ENCODE results near the gene NFASC.

The NFASC gene

DNA sequence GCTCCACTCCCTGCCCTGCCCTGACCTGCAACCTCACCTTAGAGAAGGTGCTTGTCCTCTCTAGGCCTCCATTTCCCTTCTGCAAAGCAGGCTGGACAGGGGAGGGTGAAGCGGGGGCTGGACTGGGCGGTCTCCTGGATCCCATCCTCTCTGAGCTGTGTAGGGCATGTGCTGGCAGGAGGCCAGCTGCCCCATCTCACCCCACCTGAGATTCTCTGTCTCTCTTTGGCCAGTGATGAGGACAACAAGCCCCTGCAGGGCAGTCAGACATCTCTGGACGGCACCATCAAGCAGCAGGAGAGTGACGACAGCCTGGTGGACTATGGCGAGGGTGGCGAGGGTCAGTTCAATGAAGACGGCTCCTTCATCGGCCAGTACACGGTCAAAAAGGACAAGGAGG, 145.4 kb downstream of the NFASC start:
- no peak overlapping the region for H3K9ac ChIP-seq (ENCODE audit: insufficient read length)
- H3K27ac ChIP-seq: no peak overlapping the region
- no peak for DNase-seq (ENCODE audit: low read depth, low spot score)
- TF ChIP-seq EZH2 (IDR thresholded peaks at IDR 0.05) (no peak), FOXP2 (optimal IDR thresholded peaks at IDR 0.05; ENCODE audit: control extremely low read depth, extremely low read length, insufficient read depth) (no peak), POLR2AphosphoS5 (IDR thresholded peaks at IDR 0.05; ENCODE audit: borderline replicate concordance, low read depth, low read length) (no peak)
- no peaks in the 10 kb centered on the region for H3K9me3 ChIP-seq (ENCODE audit: low read depth, low read length)
- no peaks in the 10 kb centered on the region for H3K36me3 ChIP-seq (ENCODE audit: insufficient read depth, low read length)
- H3K4me3 ChIP-seq: no peak overlapping the region

DNA sequence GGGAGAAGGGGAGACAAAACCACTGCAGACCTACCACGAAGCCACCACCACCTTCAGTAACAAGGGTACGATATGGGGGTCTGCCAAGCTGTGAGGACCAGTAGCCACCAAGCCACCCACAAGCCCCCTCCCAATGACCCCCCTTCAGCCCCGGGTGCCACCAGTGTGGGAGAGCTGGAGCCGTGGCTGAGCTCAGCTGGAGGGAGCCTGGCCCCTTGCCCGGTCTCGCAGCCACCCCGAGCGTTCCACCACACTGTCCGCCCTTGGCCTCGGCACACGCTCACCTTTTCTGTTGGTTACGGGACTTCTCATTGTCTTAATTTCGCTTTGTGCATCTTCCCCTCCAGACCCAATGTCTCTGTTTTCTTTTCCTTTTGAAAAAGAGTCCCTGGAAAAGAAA, 145.9 kb downstream of the NFASC start:
- no peaks in the 10 kb centered on the region for H3K36me3 ChIP-seq (ENCODE audit: insufficient read depth, low read length)
- TF ChIP-seq POLR2AphosphoS5 (IDR thresholded peaks at IDR 0.05; ENCODE audit: borderline replicate concordance, low read depth, low read length): no peak
- TF ChIP-seq FOXP2 (optimal IDR thresholded peaks at IDR 0.05; ENCODE audit: control extremely low read depth, extremely low read length, insufficient read depth): no peak
- TF ChIP-seq EZH2 (IDR thresholded peaks at IDR 0.05): no peak
- H3K9ac ChIP-seq (ENCODE audit: insufficient read length): no peak overlapping the region
- no peak overlapping the region for H3K27ac ChIP-seq
- DNase-seq (ENCODE audit: low read depth, low spot score): no peak
- H3K9me3 ChIP-seq (ENCODE audit: low read depth, low read length): no peaks in the 10 kb centered on the region
- no peak overlapping the region for H3K4me3 ChIP-seq

DNA sequence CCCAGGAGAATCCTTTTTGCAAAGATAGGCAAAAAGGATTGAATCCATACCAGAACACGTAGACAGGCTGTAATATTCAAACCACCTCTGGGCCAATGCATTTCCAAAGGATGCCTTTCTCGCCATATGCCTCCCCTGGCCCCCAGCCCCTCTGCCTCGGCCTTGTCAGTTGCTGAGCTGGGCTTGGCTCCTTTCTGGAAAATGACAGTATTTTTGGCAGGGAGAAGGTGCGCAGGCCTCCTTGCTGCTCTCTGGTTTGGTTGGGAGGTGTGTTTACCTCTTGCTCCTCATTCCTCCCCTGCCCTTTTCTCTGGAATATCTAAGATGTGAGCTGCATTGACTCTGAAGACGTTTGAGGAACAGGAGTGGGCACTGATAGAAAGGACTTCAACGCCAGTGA, 146.3 kb downstream of the NFASC start:
- Histone ChIP-seq H3K4me3 (no peak overlapping the region), H3K9me3 (ENCODE audit: low read depth, low read length) (no peaks in the 10 kb centered on the region), H3K27ac (no peak overlapping the region), H3K36me3 (ENCODE audit: insufficient read depth, low read length) (no peaks in the 10 kb centered on the region), H3K9ac (ENCODE audit: insufficient read length) (no peak overlapping the region)
- no peak for DNase-seq (ENCODE audit: low read depth, low spot score)
- TF ChIP-seq EZH2 (IDR thresholded peaks at IDR 0.05) (no peak), FOXP2 (optimal IDR thresholded peaks at IDR 0.05; ENCODE audit: control extremely low read depth, extremely low read length, insufficient read depth) (no peak), POLR2AphosphoS5 (IDR thresholded peaks at IDR 0.05; ENCODE audit: borderline replicate concordance, low read depth, low read length) (no peak)

DNA sequence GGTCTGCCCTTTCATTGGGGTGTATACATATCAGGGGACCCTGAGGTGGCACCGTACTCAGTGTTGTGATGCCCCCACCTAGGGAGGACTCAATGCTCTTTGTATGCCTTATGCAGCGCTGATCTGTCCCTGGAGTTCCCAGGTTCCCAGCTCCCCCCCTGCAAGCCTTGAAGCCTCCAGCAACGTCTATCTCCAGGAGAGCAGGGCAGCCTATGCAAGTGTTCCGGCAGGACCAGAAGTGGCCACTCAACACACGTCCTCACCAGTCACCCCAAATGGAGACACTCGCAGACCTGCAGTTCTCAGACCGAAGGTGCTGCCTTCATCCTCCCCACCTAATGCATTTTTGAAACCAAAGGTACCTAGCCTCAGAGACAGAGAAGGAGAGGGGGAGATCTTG, 147.1 kb downstream of the NFASC start:
- DNase-seq (ENCODE audit: low read depth, low spot score): no peak
- Histone ChIP-seq H3K4me3 (no peak overlapping the region), H3K27ac (no peak overlapping the region), H3K9ac (ENCODE audit: insufficient read length) (no peak overlapping the region), H3K36me3 (ENCODE audit: insufficient read depth, low read length) (no peaks in the 10 kb centered on the region), H3K9me3 (ENCODE audit: low read depth, low read length) (no peaks in the 10 kb centered on the region)
- TF ChIP-seq FOXP2 (optimal IDR thresholded peaks at IDR 0.05; ENCODE audit: control extremely low read depth, extremely low read length, insufficient read depth) (no peak), POLR2AphosphoS5 (IDR thresholded peaks at IDR 0.05; ENCODE audit: borderline replicate concordance, low read depth, low read length) (no peak), EZH2 (IDR thresholded peaks at IDR 0.05) (no peak)

DNA sequence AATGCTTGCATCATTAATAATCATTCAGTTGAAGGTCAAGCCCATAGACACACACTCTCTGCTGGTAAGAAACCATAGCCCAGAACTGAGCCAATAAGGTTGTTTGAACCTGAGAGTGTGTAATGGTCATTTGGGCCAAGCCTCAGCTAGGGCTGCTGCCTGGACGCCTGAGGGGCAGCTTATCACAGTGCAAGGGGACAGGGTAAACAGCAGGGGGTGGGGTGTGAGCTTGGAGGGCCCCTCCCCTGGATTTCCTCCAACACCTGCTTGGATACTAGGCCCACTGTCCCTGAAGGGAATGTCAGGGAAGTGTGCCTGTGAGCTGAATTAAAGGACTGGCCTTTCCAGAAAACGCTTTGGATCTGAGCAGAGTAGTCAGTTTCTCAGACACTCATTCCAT, 147.7 kb downstream of the NFASC start:
- no peak for TF ChIP-seq FOXP2 (optimal IDR thresholded peaks at IDR 0.05; ENCODE audit: control extremely low read depth, extremely low read length, insufficient read depth)
- no peak for TF ChIP-seq POLR2AphosphoS5 (IDR thresholded peaks at IDR 0.05; ENCODE audit: borderline replicate concordance, low read depth, low read length)
- no peak for TF ChIP-seq EZH2 (IDR thresholded peaks at IDR 0.05)
- DNase-seq (ENCODE audit: low read depth, low spot score): no peak

DNA sequence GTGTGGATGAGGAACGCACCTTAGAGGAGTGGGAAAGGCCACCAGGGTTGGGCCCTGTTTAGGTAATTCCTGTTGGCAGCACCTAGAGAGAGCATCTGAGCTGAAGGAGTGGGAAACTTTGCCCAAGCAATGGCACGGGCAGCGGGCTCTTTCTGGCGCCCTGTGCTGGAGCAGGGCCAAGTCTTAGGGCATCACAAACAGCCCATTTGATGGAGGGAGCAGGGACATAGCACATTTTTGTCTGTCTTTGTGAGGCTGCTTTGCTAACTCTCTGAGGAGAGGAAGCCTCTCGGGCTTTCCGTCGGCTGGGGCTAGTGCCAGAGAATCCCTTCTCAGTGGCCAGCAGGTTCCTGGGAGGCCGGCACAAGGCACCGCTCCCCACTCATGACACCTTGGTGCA, 149.8 kb downstream of the NFASC start:
- Histone ChIP-seq H3K4me3 (no peak overlapping the region), H3K9ac (ENCODE audit: insufficient read length) (no peak overlapping the region), H3K27ac (no peak overlapping the region), H3K9me3 (ENCODE audit: low read depth, low read length) (no peaks in the 10 kb centered on the region), H3K36me3 (ENCODE audit: insufficient read depth, low read length) (no peaks in the 10 kb centered on the region)
- no peak for DNase-seq (ENCODE audit: low read depth, low spot score)
- TF ChIP-seq POLR2AphosphoS5 (IDR thresholded peaks at IDR 0.05; ENCODE audit: borderline replicate concordance, low read depth, low read length) (no peak), FOXP2 (optimal IDR thresholded peaks at IDR 0.05; ENCODE audit: control extremely low read depth, extremely low read length, insufficient read depth) (no peak), EZH2 (IDR thresholded peaks at IDR 0.05) (no peak)

More for the DNA sequence above, 147.7 kb downstream of the NFASC start:
- Histone ChIP-seq H3K4me3 (no peak overlapping the region), H3K9me3 (ENCODE audit: low read depth, low read length) (no peaks in the 10 kb centered on the region), H3K9ac (ENCODE audit: insufficient read length) (no peak overlapping the region), H3K27ac (no peak overlapping the region), H3K36me3 (ENCODE audit: insufficient read depth, low read length) (no peaks in the 10 kb centered on the region)

DNA sequence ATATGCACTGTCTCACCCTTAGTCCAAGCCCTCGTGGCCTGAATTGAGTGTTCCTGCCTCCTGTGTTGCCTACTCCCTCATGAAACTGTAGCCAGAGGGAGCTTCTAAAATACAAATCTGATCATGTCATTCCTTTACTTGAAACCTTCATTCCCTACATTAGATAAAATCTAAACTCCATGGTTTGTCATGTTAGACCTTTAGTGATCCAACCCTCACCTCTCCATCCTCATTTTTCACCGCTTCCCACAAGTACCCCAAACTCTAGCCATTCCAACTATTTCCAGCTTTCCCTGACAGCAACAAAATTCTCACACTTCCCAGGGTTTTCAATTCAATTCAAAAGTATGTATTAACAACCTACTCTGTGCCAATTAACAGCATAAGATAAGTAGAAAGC, 154.0 kb downstream of the NFASC start:
- no peaks in the 10 kb centered on the region for H3K9me3 ChIP-seq (ENCODE audit: low read depth, low read length)
- no peak overlapping the region for H3K4me3 ChIP-seq
- no peak overlapping the region for H3K9ac ChIP-seq (ENCODE audit: insufficient read length)
- TF ChIP-seq POLR2AphosphoS5 (IDR thresholded peaks at IDR 0.05; ENCODE audit: borderline replicate concordance, low read depth, low read length) (no peak), EZH2 (IDR thresholded peaks at IDR 0.05) (no peak), FOXP2 (optimal IDR thresholded peaks at IDR 0.05; ENCODE audit: control extremely low read depth, extremely low read length, insufficient read depth) (no peak)
- no peak overlapping the region for H3K27ac ChIP-seq
- H3K36me3 ChIP-seq (ENCODE audit: insufficient read depth, low read length): no peaks in the 10 kb centered on the region
- no peak for DNase-seq (ENCODE audit: low read depth, low spot score)

DNA sequence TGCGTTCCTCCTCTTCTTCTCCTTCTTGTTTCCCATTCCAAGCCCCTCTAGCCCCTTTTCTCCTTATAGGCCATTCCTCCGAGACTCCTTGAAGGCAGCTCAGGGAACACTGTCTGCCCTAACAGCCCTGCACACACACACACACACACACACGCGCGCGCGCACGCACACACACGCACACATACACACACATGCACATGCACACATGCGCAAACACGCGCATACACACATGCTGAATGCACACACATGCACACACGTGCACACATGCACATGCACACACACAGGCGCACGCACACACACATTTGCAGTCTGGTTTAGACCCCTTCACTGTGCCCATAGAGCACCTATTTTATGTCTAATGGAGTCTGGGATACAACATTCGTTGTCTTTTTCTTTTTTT, 154.6 kb downstream of the NFASC start:
- no peak for DNase-seq (ENCODE audit: low read depth, low spot score)
- Histone ChIP-seq H3K9ac (ENCODE audit: insufficient read length) (no peak overlapping the region), H3K9me3 (ENCODE audit: low read depth, low read length) (no peaks in the 10 kb centered on the region), H3K36me3 (ENCODE audit: insufficient read depth, low read length) (no peaks in the 10 kb centered on the region), H3K4me3 (no peak overlapping the region), H3K27ac (no peak overlapping the region)
- no peak for TF ChIP-seq POLR2AphosphoS5 (IDR thresholded peaks at IDR 0.05; ENCODE audit: borderline replicate concordance, low read depth, low read length)
- no peak for TF ChIP-seq EZH2 (IDR thresholded peaks at IDR 0.05)
- TF ChIP-seq FOXP2 (optimal IDR thresholded peaks at IDR 0.05; ENCODE audit: control extremely low read depth, extremely low read length, insufficient read depth): no peak

DNA sequence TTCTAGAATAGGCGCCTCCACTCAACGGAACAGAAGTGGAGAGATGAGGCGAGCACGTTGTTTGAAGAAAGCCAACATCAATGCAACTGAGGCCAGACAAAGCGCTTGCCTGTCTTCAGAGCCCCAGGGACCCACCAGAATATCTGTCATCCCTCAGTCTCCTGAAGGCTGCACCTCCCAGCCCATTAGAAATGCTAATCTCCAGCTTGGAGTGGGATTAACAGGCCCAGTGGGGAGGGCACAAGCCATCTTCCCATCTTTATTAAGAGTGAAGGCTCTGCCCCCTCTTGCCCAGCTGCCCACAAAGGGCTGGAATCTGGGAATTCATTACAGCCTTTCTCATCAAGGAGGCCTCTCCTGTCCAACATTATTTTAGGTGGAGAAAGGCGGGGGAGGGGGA, 155.5 kb downstream of the NFASC start:
- Histone ChIP-seq H3K9me3 (ENCODE audit: low read depth, low read length) (no peaks in the 10 kb centered on the region), H3K27ac (no peak overlapping the region), H3K36me3 (ENCODE audit: insufficient read depth, low read length) (no peaks in the 10 kb centered on the region), H3K9ac (ENCODE audit: insufficient read length) (no peak overlapping the region), H3K4me3 (no peak overlapping the region)
- TF ChIP-seq POLR2AphosphoS5 (IDR thresholded peaks at IDR 0.05; ENCODE audit: borderline replicate concordance, low read depth, low read length) (no peak), EZH2 (IDR thresholded peaks at IDR 0.05) (no peak), FOXP2 (optimal IDR thresholded peaks at IDR 0.05; ENCODE audit: control extremely low read depth, extremely low read length, insufficient read depth) (no peak)
- DNase-seq (ENCODE audit: low read depth, low spot score): no peak
